Muscle layer of colon (tissue), 2 donors: ENCODE measurements around the gene TUBGCP3.

ENCODE experiments used
- H3K27ac ChIP-seq: one replicate; pipeline ENCODE4 v1.7.0; 2013; ENCODE audit warnings: low read depth, mild to moderate bottlenecking, low read length, moderate library complexity
- H3K27me3 ChIP-seq, 2 donors: one replicate each; pipeline ENCODE4 v1.7.0; 2013; ENCODE audit warnings: low read length in 2 of 2, mild to moderate bottlenecking in 2 of 2; ENCODE audit not compliant: insufficient read depth in 2 of 2, control insufficient read depth in 1 of 2
- H3K36me3 ChIP-seq: one replicate; pipeline ENCODE4 v1.7.0; 2013; ENCODE audit warnings: mild to moderate bottlenecking, low read length; ENCODE audit not compliant: insufficient read depth
- H3K4me1 ChIP-seq: one replicate; pipeline ENCODE4 v1.7.0; 2013; ENCODE audit warnings: mild to moderate bottlenecking, low read length; ENCODE audit not compliant: insufficient read depth
- H3K4me3 ChIP-seq, 2 donors: one replicate each; pipeline ENCODE4 v1.7.0; 2013; ENCODE audit warnings: low read length in 2 of 2, low read depth in 1 of 2, mild to moderate bottlenecking in 1 of 2, moderate library complexity in 1 of 2
- H3K9ac ChIP-seq: one replicate; pipeline ENCODE4 v1.7.0; 2013; ENCODE audit warnings: low read length
- H3K9me3 ChIP-seq: one replicate; pipeline ENCODE4 v1.7.0; 2013; ENCODE audit warnings: mild to moderate bottlenecking, low read length
- donor health status: abdominal sarcoma.
- donor health status: Adenocarcinoma of cecum.

The TUBGCP3 gene

GRCh38 chr13:112588490-112589297 is 741 bp upstream of the TUBGCP3 start:
- peak overlapping the region; percentile 71 for H3K9ac ChIP-seq
- no peaks in the 10 kb centered on the region for H3K9me3 ChIP-seq
- H3K4me1 ChIP-seq: peaks cover 15% of the 10 kb centered on the region
- peak overlapping the region; percentile 94 for H3K27ac ChIP-seq
- H3K27me3 ChIP-seq: no peaks in the 10 kb centered on the region
- H3K4me3 ChIP-seq: peak overlapping the region; percentile 80 to 97
- no peaks in the 10 kb centered on the region for H3K36me3 ChIP-seq

- no peaks in the 10 kb centered on the region for H3K9me3 ChIP-seq
- H3K9ac ChIP-seq: peak overlapping the region; percentile 71
- no peaks in the 10 kb centered on the region for H3K36me3 ChIP-seq
These were observed 665 bp downstream of the TUBGCP3 start for GRCh38 chr13:112587212-112587763.

GRCh38 chr13:112586334-112586960 is 1.5 kb downstream of the TUBGCP3 start:
- Histone ChIP-seq H3K9me3 (no peaks in the 10 kb centered on the region), H3K4me1 (peaks cover 15% of the 10 kb centered on the region), H3K9ac (no peak overlapping the region), H3K27ac (no peak overlapping the region), H3K36me3 (no peaks in the 10 kb centered on the region), H3K4me3 (peak overlapping the region in 1 of 2 donors; percentile 80), H3K27me3 (no peaks in the 10 kb centered on the region)

More at GRCh38 chr13:112587212-112587763, 665 bp downstream of the TUBGCP3 start:
- H3K27ac ChIP-seq: peak overlapping the region; percentile 94
- peaks cover 15% of the 10 kb centered on the region for H3K4me1 ChIP-seq
- H3K4me3 ChIP-seq: peak overlapping the region; percentile 80 to 97
- no peaks in the 10 kb centered on the region for H3K27me3 ChIP-seq

- Histone ChIP-seq H3K4me3 (no peak overlapping the region), H3K27me3 (no peaks in the 10 kb centered on the region), H3K9me3 (no peaks in the 10 kb centered on the region), H3K4me1 (peaks cover 14% of the 10 kb centered on the region), H3K27ac (no peak overlapping the region), H3K9ac (no peak overlapping the region), H3K36me3 (no peaks in the 10 kb centered on the region)
These were observed 4.2 kb downstream of the TUBGCP3 start for GRCh38 chr13:112583592-112584277.

- Histone ChIP-seq H3K4me3 (no peak overlapping the region), H3K36me3 (no peaks in the 10 kb centered on the region), H3K27ac (no peak overlapping the region), H3K9me3 (no peaks in the 10 kb centered on the region), H3K4me1 (peaks cover 9% of the 10 kb centered on the region), H3K27me3 (no peaks in the 10 kb centered on the region), H3K9ac (no peak overlapping the region)
These were observed 5.7 kb downstream of the TUBGCP3 start for GRCh38 chr13:112582263-112582662.

- H3K9ac ChIP-seq: no peak overlapping the region
- no peaks in the 10 kb centered on the region for H3K27me3 ChIP-seq
- H3K4me3 ChIP-seq: no peak overlapping the region
- no peaks in the 10 kb centered on the region for H3K9me3 ChIP-seq
- no peaks in the 10 kb centered on the region for H3K36me3 ChIP-seq
- no peak overlapping the region for H3K27ac ChIP-seq
- H3K4me1 ChIP-seq: no peaks in the 10 kb centered on the region
These were observed 7.0 kb downstream of the TUBGCP3 start for GRCh38 chr13:112580912-112581311.

GRCh38 chr13:112580211-112580610 is 7.7 kb downstream of the TUBGCP3 start:
- H3K4me3 ChIP-seq: no peak overlapping the region
- H3K9me3 ChIP-seq: no peaks in the 10 kb centered on the region
- no peaks in the 10 kb centered on the region for H3K27me3 ChIP-seq
- peaks cover 6% of the 10 kb centered on the region for H3K4me1 ChIP-seq
- H3K9ac ChIP-seq: no peak overlapping the region
- H3K36me3 ChIP-seq: no peaks in the 10 kb centered on the region
- H3K27ac ChIP-seq: no peak overlapping the region

- H3K27ac ChIP-seq: no peak overlapping the region
- no peaks in the 10 kb centered on the region for H3K9me3 ChIP-seq
- H3K4me1 ChIP-seq: peaks cover 15% of the 10 kb centered on the region
- no peaks in the 10 kb centered on the region for H3K36me3 ChIP-seq
- H3K4me3 ChIP-seq: no peak overlapping the region
- no peak overlapping the region for H3K9ac ChIP-seq
- no peaks in the 10 kb centered on the region for H3K27me3 ChIP-seq
These were observed 8.6 kb downstream of the TUBGCP3 start for GRCh38 chr13:112579310-112579843.

- Histone ChIP-seq H3K4me3 (no peak overlapping the region), H3K36me3 (no peaks in the 10 kb centered on the region), H3K27ac (no peak overlapping the region), H3K27me3 (no peaks in the 10 kb centered on the region), H3K4me1 (peaks cover 19% of the 10 kb centered on the region), H3K9ac (no peak overlapping the region), H3K9me3 (no peaks in the 10 kb centered on the region)
These were observed 11.2 kb downstream of the TUBGCP3 start for GRCh38 chr13:112576768-112577167.

- H3K27me3 ChIP-seq: no peaks in the 10 kb centered on the region
- no peaks in the 10 kb centered on the region for H3K36me3 ChIP-seq
- no peaks in the 10 kb centered on the region for H3K9me3 ChIP-seq
- no peak overlapping the region for H3K27ac ChIP-seq
- H3K4me3 ChIP-seq: no peak overlapping the region
- H3K9ac ChIP-seq: no peak overlapping the region
- peaks cover 19% of the 10 kb centered on the region for H3K4me1 ChIP-seq
These were observed 11.8 kb downstream of the TUBGCP3 start for GRCh38 chr13:112576191-112576590.

GRCh38 chr13:112575675-112576074 is 12.3 kb downstream of the TUBGCP3 start:
- H3K4me3 ChIP-seq: no peak overlapping the region
- no peak overlapping the region for H3K9ac ChIP-seq
- peaks cover 19% of the 10 kb centered on the region for H3K4me1 ChIP-seq
- H3K27ac ChIP-seq: no peak overlapping the region
- H3K36me3 ChIP-seq: no peaks in the 10 kb centered on the region
- H3K9me3 ChIP-seq: no peaks in the 10 kb centered on the region
- no peaks in the 10 kb centered on the region for H3K27me3 ChIP-seq
